Keratinocyte (primary cell): ENCODE results near the gene LYPLA2. TPM values are rescaled to one million over a fixed set of nuclear protein-coding genes. Genes with fewer than 3 reads are reported as not detected.

Experiments used
- DNase-seq: peaks from one replicate; pipeline ENCODE4 v3.0.0-alpha.2; 2011; ENCODE audit warnings: low read depth, missing footprints, low spot score
- FAIRE-seq: peaks from 2 replicates; lab custom pipeline; 2011; peaks lifted over from hg19 to GRCh38; lab: Jason Lieb, UNC
- H2AFZ ChIP-seq: 2 replicates; pipeline ENCODE4 v1.6.0; 2012; ENCODE audit warnings: low read length, control low read depth, inconsistent platforms; ENCODE audit not compliant: control insufficient read depth
- H3K27ac ChIP-seq: 2 replicates; pipeline ENCODE4 v1.5.1; 2011; ENCODE audit warnings: low read length; ENCODE audit not compliant: control insufficient read depth, insufficient read depth
- H3K27me3 ChIP-seq: 3 replicates; pipeline ENCODE4 v1.6.0; 2011; ENCODE audit warnings: low read length; ENCODE audit not compliant: control insufficient read depth, insufficient read depth; ENCODE audit errors: extremely low read depth
- H3K36me3 ChIP-seq, 2 experiments: 2 replicates in 1 of 2; 3 replicates in 1 of 2; pipeline ENCODE4 v1.5.1; 2011; ENCODE audit warnings: low read length in 2 of 2, mild to moderate bottlenecking in 1 of 2; ENCODE audit not compliant: control insufficient read depth in 2 of 2, insufficient read depth in 2 of 2; ENCODE audit errors: extremely low read depth in 1 of 2
- H3K4me1 ChIP-seq: 3 replicates; pipeline ENCODE4 v1.5.1; 2011; ENCODE audit warnings: low read length; ENCODE audit not compliant: control insufficient read depth, insufficient read depth; ENCODE audit errors: extremely low read depth
- H3K4me2 ChIP-seq: 3 replicates; pipeline ENCODE4 v1.6.0; 2011; ENCODE audit warnings: low read depth, low read length; ENCODE audit not compliant: control insufficient read depth, insufficient read depth; ENCODE audit errors: extremely low read depth
- H3K4me3 ChIP-seq, 3 experiments: fragments of 200-600 bp in 1 of 3; sonication (generic) in 1 of 3; 2 replicates in 2 of 3; 3 replicates in 1 of 3; pipeline ENCODE4 v1.5.1; 2011 to 2016; ENCODE audit warnings: low read length in 3 of 3, mild to moderate bottlenecking in 3 of 3, control low read depth in 2 of 3, inconsistent platforms in 1 of 3, low read depth in 1 of 3, mixed read lengths in 1 of 3, mixed run types in 1 of 3, moderate library complexity in 1 of 3; ENCODE audit not compliant: control insufficient read depth in 2 of 3, insufficient read depth in 2 of 3; ENCODE audit errors: extremely low read depth in 1 of 3
- H3K79me2 ChIP-seq: 2 replicates; pipeline ENCODE4 v1.6.0; 2012; ENCODE audit warnings: low read length; ENCODE audit not compliant: control insufficient read depth, insufficient read depth
- H3K9ac ChIP-seq: 3 replicates; pipeline ENCODE4 v1.6.0; 2011; ENCODE audit warnings: low read length; ENCODE audit not compliant: control insufficient read depth, insufficient read depth; ENCODE audit errors: extremely low read depth
- H3K9me1 ChIP-seq: 3 replicates; pipeline ENCODE4 v1.6.0; 2011; ENCODE audit warnings: low read length; ENCODE audit not compliant: control insufficient read depth, insufficient read depth; ENCODE audit errors: extremely low read depth
- H3K9me3 ChIP-seq: 2 replicates; pipeline ENCODE4 v1.5.1; 2012; ENCODE audit warnings: low read depth, low read length; ENCODE audit not compliant: control insufficient read depth
- H4K20me1 ChIP-seq: 3 replicates; pipeline ENCODE4 v1.6.0; 2011; ENCODE audit warnings: low read length; ENCODE audit not compliant: control insufficient read depth, insufficient read depth; ENCODE audit errors: extremely low read depth
- EZH2 ChIP-seq: IDR thresholded peaks from one replicate; pipeline ENCODE4 v1.6.1; 2012; ENCODE audit warnings: inconsistent platforms, mild to moderate bottlenecking, low read length, moderate library complexity
- dilution Hi-C: fragments of 300-500 bp; cut with MboI; formaldehyde crosslinking; loops from one replicate; pipeline ENCODE4 v1.7.0; 2020; ENCODE audit warnings: low sequenced_read_pairs; ENCODE audit not compliant: extremely low pct_ligation_motif_present
- polyA plus RNA-seq, 5 experiments: library from polyadenylated mRNA; depleted of rRNA in 3 of 5; stranded (reverse) in 3 of 5; stranded (forward) in 1 of 5; unstranded in 1 of 5; fragments of >200 nt; gene quantifications; 1 replicate in 1 of 5; 2 replicates in 3 of 5; 3 replicates in 1 of 5; pipeline versions ENCODE4 v1.2.1 to v1.2.3, GENCODE V29; 2011 to 2012; ENCODE audit warnings: missing spikeins in 2 of 5, low read depth in 1 of 5, low replicate concordance in 1 of 5
- TF ChIP-seq, protein P1 (sequence below), 3 experiments: IDR thresholded peaks in 1 of 3; conservative IDR thresholded peaks in 1 of 3; optimal IDR thresholded peaks in 1 of 3; 2 replicates in 2 of 3; 3 replicates in 1 of 3; pipeline versions ENCODE3 to v1.5.1; 2011; ENCODE audit warnings: low read length in 3 of 3, mild to moderate bottlenecking in 3 of 3, moderate library complexity in 2 of 3, control low read depth in 1 of 3, inconsistent platforms in 1 of 3; ENCODE audit not compliant: insufficient read depth in 2 of 3; ENCODE audit errors: extremely low read depth in 1 of 3

LYPLA2 gene
- polyA plus RNA-seq, 1 donor (not counting 4 experiments of a cell fraction or from before 2014, with no cell fraction given) = 51.7 TPM

DNA sequence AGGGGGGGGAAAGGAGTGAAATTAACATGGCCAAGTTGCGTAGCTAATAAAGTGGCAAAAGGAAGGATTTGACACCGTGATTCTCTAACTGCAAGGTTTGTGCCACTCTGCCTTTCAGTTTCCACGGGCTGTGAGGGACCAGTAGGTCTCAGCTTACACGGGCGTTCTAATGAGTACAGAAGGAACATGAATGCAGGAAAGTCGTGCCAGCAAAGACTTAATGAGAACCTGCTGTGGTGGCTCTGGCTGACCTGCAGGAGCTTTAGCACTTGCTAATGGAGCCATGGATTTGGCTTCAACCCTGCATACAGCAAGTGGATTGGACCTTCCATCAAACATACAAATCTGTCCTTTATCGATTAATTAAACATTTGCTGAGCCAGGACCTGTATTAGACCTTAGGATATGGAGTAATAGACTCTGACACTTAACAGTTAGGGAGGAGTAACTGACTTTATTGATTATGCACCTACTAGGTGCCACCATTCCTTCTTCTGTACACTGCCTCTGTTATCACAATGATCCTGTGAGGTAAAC, 27.8 kb upstream of the LYPLA2 start:
- TF ChIP-seq EZH2 = no peak
- TF ChIP-seq, protein P1, sequence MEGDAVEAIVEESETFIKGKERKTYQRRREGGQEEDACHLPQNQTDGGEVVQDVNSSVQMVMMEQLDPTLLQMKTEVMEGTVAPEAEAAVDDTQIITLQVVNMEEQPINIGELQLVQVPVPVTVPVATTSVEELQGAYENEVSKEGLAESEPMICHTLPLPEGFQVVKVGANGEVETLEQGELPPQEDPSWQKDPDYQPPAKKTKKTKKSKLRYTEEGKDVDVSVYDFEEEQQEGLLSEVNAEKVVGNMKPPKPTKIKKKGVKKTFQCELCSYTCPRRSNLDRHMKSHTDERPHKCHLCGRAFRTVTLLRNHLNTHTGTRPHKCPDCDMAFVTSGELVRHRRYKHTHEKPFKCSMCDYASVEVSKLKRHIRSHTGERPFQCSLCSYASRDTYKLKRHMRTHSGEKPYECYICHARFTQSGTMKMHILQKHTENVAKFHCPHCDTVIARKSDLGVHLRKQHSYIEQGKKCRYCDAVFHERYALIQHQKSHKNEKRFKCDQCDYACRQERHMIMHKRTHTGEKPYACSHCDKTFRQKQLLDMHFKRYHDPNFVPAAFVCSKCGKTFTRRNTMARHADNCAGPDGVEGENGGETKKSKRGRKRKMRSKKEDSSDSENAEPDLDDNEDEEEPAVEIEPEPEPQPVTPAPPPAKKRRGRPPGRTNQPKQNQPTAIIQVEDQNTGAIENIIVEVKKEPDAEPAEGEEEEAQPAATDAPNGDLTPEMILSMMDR (optimal IDR thresholded peaks at IDR 0.05 in 1 of 3, IDR thresholded peaks at IDR 0.05 in 1 of 3, conservative IDR thresholded peaks at IDR 0.05 in 1 of 3; ENCODE audit: extremely low read depth in 1 of 3, insufficient read depth in 2 of 3, low read length in 3 of 3) = no peak
- H3K4me1 ChIP-seq = no peaks in the 10 kb centered on the region
- H4K20me1 ChIP-seq = no peaks in the 10 kb centered on the region
- no peak overlapping the region for H2AFZ ChIP-seq
- no peak for FAIRE-seq
- DNase-seq = no peak
- H3K79me2 ChIP-seq = peaks cover 1% of the 10 kb centered on the region
- H3K27ac ChIP-seq = no peak overlapping the region
- no peaks in the 10 kb centered on the region for H3K27me3 ChIP-seq
- no peaks in the 10 kb centered on the region for H3K9me1 ChIP-seq
- H3K9ac ChIP-seq = no peak overlapping the region
- dilution Hi-C loops = no loop called here
- H3K9me3 ChIP-seq = no peaks in the 10 kb centered on the region
- no peak overlapping the region for H3K4me3 ChIP-seq
- H3K36me3 ChIP-seq = peaks cover 19 to 20% of the 10 kb centered on the region in 2 experiments
- H3K4me2 ChIP-seq = no peak overlapping the region

DNA sequence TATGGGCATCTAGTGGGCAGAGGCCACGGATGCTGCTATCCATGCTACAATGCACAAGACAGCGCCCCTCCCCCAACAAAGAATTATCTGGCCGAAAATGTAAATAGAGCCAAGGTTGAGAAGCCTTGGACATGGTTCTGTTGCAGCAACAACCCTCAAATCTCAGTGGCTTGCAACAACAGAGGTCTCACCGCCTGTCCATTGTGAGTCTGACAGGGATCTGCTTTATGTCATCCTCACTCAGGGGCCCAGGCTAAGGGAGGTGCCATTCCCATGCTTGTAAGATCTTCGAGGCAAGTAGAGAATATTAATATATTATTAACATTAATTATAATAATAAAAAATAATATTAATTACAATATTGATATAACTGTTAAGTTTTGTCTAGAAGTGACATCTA, 22.2 kb upstream of the LYPLA2 start:
- no peaks in the 10 kb centered on the region for H3K9me3 ChIP-seq
- no peak overlapping the region for H3K9ac ChIP-seq
- dilution Hi-C loops = no loop called here
- no peak overlapping the region for H3K4me3 ChIP-seq
- FAIRE-seq = no peak
- no peak for TF ChIP-seq EZH2
- TF ChIP-seq, protein P1 (optimal IDR thresholded peaks at IDR 0.05 in 1 of 3, IDR thresholded peaks at IDR 0.05 in 1 of 3, conservative IDR thresholded peaks at IDR 0.05 in 1 of 3; ENCODE audit: extremely low read depth in 1 of 3, insufficient read depth in 2 of 3, low read length in 3 of 3) = no peak
- H3K4me2 ChIP-seq = no peak overlapping the region
- no peak overlapping the region for H3K27ac ChIP-seq
- no peaks in the 10 kb centered on the region for H3K9me1 ChIP-seq
- H3K79me2 ChIP-seq = no peaks in the 10 kb centered on the region
- H3K27me3 ChIP-seq = no peaks in the 10 kb centered on the region
- no peak for DNase-seq
- peaks cover 7 to 13% of the 10 kb centered on the region in 2 experiments for H3K36me3 ChIP-seq
- no peaks in the 10 kb centered on the region for H4K20me1 ChIP-seq
- no peak overlapping the region for H2AFZ ChIP-seq
- H3K4me1 ChIP-seq = peaks cover 3% of the 10 kb centered on the region
